HCT116 (cell line): ENCODE measurements around the gene RAB13.

Experiments
- EZH2 ChIP-seq: fragments of 200-600 bp; sonication (generic); IDR thresholded peaks from 2 replicates; pipeline ENCODE4 v1.6.1; 2017; ENCODE audit warnings: antibody characterized with exemption, mixed run types
- FOSL1 ChIP-seq: IDR thresholded peaks from 2 replicates; pipeline ENCODE4 v1.6.1; 2012; ENCODE audit warnings: low read depth
- JUND ChIP-seq: IDR thresholded peaks from 2 replicates; pipeline ENCODE4 v1.6.1; 2012
- MAX ChIP-seq: IDR thresholded peaks from 2 replicates; pipeline ENCODE4 v1.6.1; 2012
- POLR2A ChIP-seq: IDR thresholded peaks from 2 replicates; pipeline ENCODE4 v1.7.0; 2011; ENCODE audit warnings: borderline replicate concordance; ENCODE audit not compliant: insufficient read depth, insufficient read length; ENCODE audit errors: extremely low read depth
- POLR2AphosphoS5 ChIP-seq: IDR thresholded peaks from 2 replicates; pipeline ENCODE4 v1.6.1; 2011; ENCODE audit warnings: mild to moderate bottlenecking, low read depth, low read length, moderate library complexity
- RAD21 ChIP-seq: IDR thresholded peaks from 2 replicates; pipeline ENCODE4 v1.6.1; 2012; ENCODE audit warnings: low read depth, mild to moderate bottlenecking
- ZFX ChIP-seq: fragments of 450-650 bp; IDR thresholded peaks from 2 replicates; pipeline ENCODE4 v1.6.1; 2017
- TF ChIP-seq, protein P1 (sequence below), 3 experiments: fragments of 200-600 bp in 1 of 3; sonication (generic) in 1 of 3; IDR thresholded peaks in 2 of 3; conservative IDR thresholded peaks in 1 of 3; 2 replicates each; pipeline ENCODE4 v1.5.1; 2012 to 2017; ENCODE audit warnings: low read depth in 2 of 3, low read length in 2 of 3, antibody characterized with exemption in 1 of 3, borderline replicate concordance in 1 of 3, control low read depth in 1 of 3, mild to moderate bottlenecking in 1 of 3, mixed read lengths in 1 of 3, mixed run types in 1 of 3, moderate library complexity in 1 of 3; ENCODE audit not compliant: insufficient read depth in 1 of 3

- TF ChIP-seq MAX (no peak), FOSL1 (no peak), POLR2AphosphoS5 (no peak), POLR2A (no peak), RAD21 (no peak), ZFX (no peak), EZH2 (no peak), JUND (no peak)
- TF ChIP-seq, protein P1, sequence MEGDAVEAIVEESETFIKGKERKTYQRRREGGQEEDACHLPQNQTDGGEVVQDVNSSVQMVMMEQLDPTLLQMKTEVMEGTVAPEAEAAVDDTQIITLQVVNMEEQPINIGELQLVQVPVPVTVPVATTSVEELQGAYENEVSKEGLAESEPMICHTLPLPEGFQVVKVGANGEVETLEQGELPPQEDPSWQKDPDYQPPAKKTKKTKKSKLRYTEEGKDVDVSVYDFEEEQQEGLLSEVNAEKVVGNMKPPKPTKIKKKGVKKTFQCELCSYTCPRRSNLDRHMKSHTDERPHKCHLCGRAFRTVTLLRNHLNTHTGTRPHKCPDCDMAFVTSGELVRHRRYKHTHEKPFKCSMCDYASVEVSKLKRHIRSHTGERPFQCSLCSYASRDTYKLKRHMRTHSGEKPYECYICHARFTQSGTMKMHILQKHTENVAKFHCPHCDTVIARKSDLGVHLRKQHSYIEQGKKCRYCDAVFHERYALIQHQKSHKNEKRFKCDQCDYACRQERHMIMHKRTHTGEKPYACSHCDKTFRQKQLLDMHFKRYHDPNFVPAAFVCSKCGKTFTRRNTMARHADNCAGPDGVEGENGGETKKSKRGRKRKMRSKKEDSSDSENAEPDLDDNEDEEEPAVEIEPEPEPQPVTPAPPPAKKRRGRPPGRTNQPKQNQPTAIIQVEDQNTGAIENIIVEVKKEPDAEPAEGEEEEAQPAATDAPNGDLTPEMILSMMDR (IDR thresholded peaks at IDR 0.05 in 2 of 3, conservative IDR thresholded peaks at IDR 0.05 in 1 of 3; ENCODE audit: borderline replicate concordance in 1 of 3, insufficient read depth in 1 of 3, low read depth in 2 of 3, low read length in 2 of 3): no peak
Measured at GRCh38 chr1:153933955-153934354, 52.2 kb downstream of the RAB13 start.
